B cell (primary cell): ENCODE data around the gene NKX6-2. TPM values are rescaled to one million over a fixed set of nuclear protein-coding genes. Genes with fewer than 3 reads are reported as not detected.

Source experiments
- ATAC-seq: fragments of 200-7000 bp; cut with Tn5 transposase; one replicate; pipeline ENCODE4 v1.10.0; 2021; ENCODE audit warnings: low read depth, mild to moderate bottlenecking, moderate number of reproducible peaks, moderate library complexity
- CTCF ChIA-PET: fragments of 350-600 bp; sonication (Branson Sonifier 250); formaldehyde crosslinking; loops from one replicate; lab custom pipeline; 2021; ENCODE audit warnings: antibody characterized with exemption, inconsistent platforms; lab: Charles Lee
- POLR2A ChIA-PET: fragments of 350-600 bp; sonication (Branson Sonifier 250); formaldehyde crosslinking; loops from one replicate; lab custom pipeline; 2021; ENCODE audit warnings: antibody characterized with exemption; lab: Charles Lee
- DNase-seq: peaks from one replicate; pipeline ENCODE4 v3.0.0; 2013
- H2AFZ ChIP-seq: 2 replicates; pipeline ENCODE4 v1.6.1; 2012; ENCODE audit warnings: mild to moderate bottlenecking, low read depth, low read length; ENCODE audit not compliant: insufficient read depth, poor library complexity, severe bottlenecking
- H3K27ac ChIP-seq, 2 donors: 1 replicate in 1 of 2; 2 replicates in 1 of 2; pipeline ENCODE4 v1.5.1; 2012 to 2013; ENCODE audit warnings: low read length in 2 of 2, mild to moderate bottlenecking in 2 of 2, moderate library complexity in 1 of 2
- H3K27me3 ChIP-seq, 4 experiments: fragments of 200-600 bp in 1 of 4; sonication (generic) in 1 of 4; replicated peaks in 1 of 4; 1 replicate in 2 of 4; 2 replicates in 2 of 4; pipeline versions ENCODE4 v1.6.1 to v1.7.0; 2013 to 2016; ENCODE audit warnings: low read length in 3 of 4, mild to moderate bottlenecking in 2 of 4, mixed read lengths in 1 of 4, moderate library complexity in 1 of 4; ENCODE audit not compliant: insufficient read depth in 4 of 4, control insufficient read depth in 3 of 4; ENCODE audit errors: control extremely low read depth in 1 of 4
- H3K36me3 ChIP-seq, 2 experiments: replicated peaks in 1 of 2; 1 replicate in 1 of 2; 2 replicates in 1 of 2; pipeline versions ENCODE4 v1.6.1 to v1.7.1; 2013; ENCODE audit warnings: low read length in 1 of 2; ENCODE audit not compliant: insufficient read depth in 2 of 2, control insufficient read depth in 1 of 2; ENCODE audit errors: control extremely low read depth in 1 of 2, extremely low read depth in 1 of 2
- H3K4me1 ChIP-seq, 2 donors: fragments of 200-600 bp in 1 of 2; sonication (generic) in 1 of 2; 1 replicate in 1 of 2; 2 replicates in 1 of 2; pipeline versions ENCODE4 v1.5.1 to v1.6.1; 2013 to 2017; ENCODE audit warnings: low read length in 2 of 2; ENCODE audit not compliant: control insufficient read depth in 2 of 2, insufficient read depth in 2 of 2
- H3K4me2 ChIP-seq: replicated peaks from 2 replicates; pipeline ENCODE3; 2012; ENCODE audit warnings: mild to moderate bottlenecking, low read depth, low read length; ENCODE audit not compliant: poor library complexity, severe bottlenecking
- H3K4me3 ChIP-seq, 5 experiments: fragments of 200-600 bp in 1 of 5; sonication (generic) in 1 of 5; 1 replicate in 3 of 5; 2 replicates in 2 of 5; pipeline versions ENCODE4 v1.5.1 to v1.7.0; 2011 to 2016; ENCODE audit warnings: low read length in 4 of 5, mild to moderate bottlenecking in 4 of 5, low read depth in 2 of 5, control low read depth in 1 of 5, moderate library complexity in 1 of 5; ENCODE audit not compliant: insufficient read depth in 1 of 5; ENCODE audit errors: control extremely low read depth in 1 of 5, extremely low read depth in 1 of 5
- H3K79me2 ChIP-seq: fragments of 200-600 bp; sonication (generic); one replicate; pipeline ENCODE4 v1.6.0; 2016; ENCODE audit warnings: low read length; ENCODE audit not compliant: control insufficient read depth, insufficient read depth
- H3K9ac ChIP-seq: fragments of 200-600 bp; sonication (generic); 2 replicates; pipeline ENCODE4 v1.6.1; 2017; ENCODE audit warnings: mild to moderate bottlenecking, low read length, moderate library complexity
- H3K9me3 ChIP-seq, 3 donors: one replicate each; pipeline versions ENCODE4 v1.6.1 to v1.7.1; 2013; ENCODE audit warnings: low read length in 2 of 3; ENCODE audit not compliant: control insufficient read depth in 2 of 3, insufficient read depth in 1 of 3; ENCODE audit errors: control extremely low read depth in 1 of 3
- H4K20me1 ChIP-seq: 2 replicates; pipeline ENCODE4 v1.6.0; 2012; ENCODE audit warnings: mild to moderate bottlenecking, low read length; ENCODE audit not compliant: insufficient read depth, control insufficient read depth, poor library complexity, severe bottlenecking
- H3K27ac Mint-ChIP-seq: one replicate; pipeline ENCODE4 v1.8.0; 2021; ENCODE audit warnings: mixed read lengths
- H3K27me3 Mint-ChIP-seq: one replicate; pipeline ENCODE4 v1.8.0; 2021; ENCODE audit warnings: mixed read lengths
- H3K4me1 Mint-ChIP-seq: one replicate; pipeline ENCODE4 v1.8.0; 2021; ENCODE audit warnings: mixed read lengths
- H3K4me3 Mint-ChIP-seq: one replicate; pipeline ENCODE4 v1.8.0; 2021; ENCODE audit warnings: mixed read lengths
- H3K9me3 Mint-ChIP-seq: one replicate; pipeline ENCODE4 v1.8.0; 2022; ENCODE audit warnings: mixed read lengths; ENCODE audit not compliant: insufficient read depth
- CTCF ChIP-seq: fragments of 200-600 bp; IDR thresholded peaks from one replicate; pipeline ENCODE4 v1.8.0; 2022; ENCODE audit warnings: antibody characterized with exemption, mild to moderate bottlenecking
- EZH2 ChIP-seq: IDR thresholded peaks from 2 replicates; pipeline ENCODE4 v1.6.1; 2012; ENCODE audit warnings: borderline replicate concordance, low read depth, mild to moderate bottlenecking, moderate library complexity, low read length; ENCODE audit not compliant: insufficient read depth, poor library complexity, severe bottlenecking
- WGBS: methylation state at CpG from one replicate; pipeline ENCODE4 v1.1.5; 2013; ENCODE audit warnings: missing lambda C conversion rate; ENCODE audit not compliant: insufficient coverage; 5-methylcytosine and 5-hydroxymethylcytosine counted together
- intact Hi-C: fragments of 100-400 bp; cut with micrococcal nuclease; formaldehyde crosslinking; loops from one replicate; pipeline ENCODE4 v1.10.0; 2022
- polyA plus RNA-seq: library from polyadenylated mRNA; depleted of rRNA; stranded (reverse); fragments of >200 nt; gene quantifications from 2 replicates; pipeline ENCODE4 v1.2.3, GENCODE V29; 2012
- total RNA-seq, 2 donors: library from RNA; stranded (reverse); fragments of 120-200 nt in 1 of 2; gene quantifications; 1 replicate in 1 of 2; 2 replicates in 1 of 2; pipeline versions ENCODE4 v1.2.3 to v1.2.4, GENCODE V29; 2013 to 2022

The NKX6-2 gene
- total and polyA plus RNA-seq, 2 donors (not counting 1 experiment from before 2014, with no cell fraction given) = not detected

DNA sequence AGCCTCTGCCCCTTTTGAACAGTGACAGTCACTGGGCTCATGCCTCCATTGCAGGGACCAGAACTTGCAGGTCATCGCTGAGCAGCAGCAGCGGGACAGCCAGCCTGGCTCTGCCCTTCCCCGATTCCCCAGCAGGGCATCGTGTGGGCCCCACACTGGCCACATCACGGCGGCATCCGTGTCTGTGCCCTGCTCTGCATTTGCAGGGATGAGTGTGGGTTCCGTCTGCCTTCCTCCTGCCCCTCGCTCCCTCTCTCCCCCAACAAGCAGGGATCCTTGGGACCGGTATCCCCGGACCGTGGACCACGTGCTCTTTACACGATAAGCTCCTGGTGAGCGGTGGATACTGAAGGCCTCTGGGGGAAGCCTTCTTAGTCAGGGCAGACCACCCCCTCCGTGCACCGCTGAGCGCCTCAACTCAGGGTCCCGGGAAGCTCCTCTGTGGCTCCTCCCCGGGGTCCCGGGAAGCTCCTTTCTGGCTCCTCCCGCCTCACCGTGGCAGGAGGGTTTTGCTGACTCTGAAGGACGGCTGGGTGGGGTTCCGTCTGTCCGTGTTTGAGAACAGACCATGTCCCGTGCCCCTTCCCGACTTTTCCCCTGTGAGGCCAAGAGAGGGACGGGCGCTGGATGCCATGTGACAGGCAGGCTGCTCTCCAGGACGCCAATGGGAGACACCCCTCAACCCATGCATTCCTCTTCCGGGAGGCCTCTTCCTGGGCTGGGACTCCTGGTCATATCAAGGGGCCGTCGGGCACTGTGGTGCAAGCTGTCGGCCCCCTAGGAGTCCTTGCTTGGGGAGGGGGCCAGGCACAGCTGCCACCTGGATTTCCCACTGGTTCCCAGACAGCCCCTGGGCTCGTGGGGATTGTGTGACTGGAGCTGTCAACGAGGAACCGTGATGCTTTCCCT, 23.5 kb upstream of the NKX6-2 start:
- no peaks in the 10 kb centered on the region for H3K4me1 ChIP-seq
- CTCF ChIA-PET = no interaction called here
- DNase-seq (no peak), ATAC-seq (no peak)
- H3K27ac Mint-ChIP-seq = no peak overlapping the region
- H3K9me3 Mint-ChIP-seq = no peaks in the 10 kb centered on the region
- POLR2A ChIA-PET = no interaction called here
- 89% methylated on average over 36 of the region's 38 CpGs for WGBS
- intact Hi-C loops = no loop called here
- H3K9ac ChIP-seq = no peak overlapping the region
- H4K20me1 ChIP-seq = no peaks in the 10 kb centered on the region
- TF ChIP-seq EZH2 (no peak), CTCF (no peak)
- H3K4me3 Mint-ChIP-seq = no peak overlapping the region
- no peak overlapping the region for H3K4me3 ChIP-seq
- H3K27ac ChIP-seq = no peak overlapping the region
- no peaks in the 10 kb centered on the region for H3K4me1 Mint-ChIP-seq
- no peaks in the 10 kb centered on the region for H3K27me3 Mint-ChIP-seq
- no peak overlapping the region for H3K4me2 ChIP-seq
- H3K9me3 ChIP-seq = peaks cover 0 to 7% (median 0%) of the 10 kb centered on the region in 3 donors
- peaks cover 0 to 1% (median 0%) of the 10 kb centered on the region in 4 experiments for H3K27me3 ChIP-seq
- H2AFZ ChIP-seq = no peak overlapping the region
- no peaks in the 10 kb centered on the region for H3K36me3 ChIP-seq
- H3K79me2 ChIP-seq = no peaks in the 10 kb centered on the region
